ENCODE data around the gene METTL15. TPM values are rescaled to one million over a fixed set of nuclear protein-coding genes. Genes with fewer than 3 reads are reported as not detected.

The METTL15 gene
- polyA plus RNA-seq, 2 of the 4 experiments (the other 2 are of a cell fraction) = 9.5 to 23.5 TPM

DNA sequence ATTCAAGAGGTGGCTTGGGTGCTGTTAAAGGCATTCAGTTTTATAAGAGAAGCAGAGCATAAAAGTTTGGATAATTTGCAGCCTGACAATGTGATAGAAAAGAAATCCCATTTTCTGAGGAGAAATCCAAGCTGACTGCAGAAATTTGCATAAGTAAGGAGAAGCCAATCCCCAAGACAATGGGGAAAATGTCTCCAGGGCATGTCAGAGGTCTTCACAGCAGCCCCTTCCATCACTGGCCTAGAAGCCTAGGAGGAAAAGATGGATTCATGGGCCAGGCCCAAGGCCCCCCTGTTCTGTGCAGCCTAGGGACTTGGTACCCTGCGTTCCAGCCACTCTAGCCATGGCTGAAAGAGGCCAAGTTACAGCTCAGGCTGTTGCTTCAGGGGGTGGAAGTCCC lies 207.3 kb downstream of the METTL15 start:
- Histone ChIP-seq H3K4me2 (no peak overlapping the region), H3K4me3 (no peak overlapping the region), H3K27ac (no peak overlapping the region; a peak in 1 of 6 replicates), H3K4me1 (no peaks in the 10 kb centered on the region), H3K9me3 (no peaks in the 10 kb centered on the region)
- FAIRE-seq = no peak
- CTCF ChIA-PET = no interaction called here
- WGBS (ENCODE audit: missing lambda C conversion rate) = 100% methylated on average over 1 of the region's 1 CpG
- ATAC-seq = no peak
- TF ChIP-seq TFCP2L1 (CRISPR knock-in tag; IDR thresholded peaks at IDR 0.05) = no peak
- no peak for TF ChIP-seq ZC3H11A (IDR thresholded peaks at IDR 0.05)
- TF ChIP-seq GATA3 (IDR thresholded peaks at IDR 0.05; ENCODE audit: borderline replicate concordance) = no peak
- TF ChIP-seq ZFP36 (IDR thresholded peaks at IDR 0.05; ENCODE audit: borderline replicate concordance, partially characterized antibody) = no peak
- TF ChIP-seq, protein P1, sequence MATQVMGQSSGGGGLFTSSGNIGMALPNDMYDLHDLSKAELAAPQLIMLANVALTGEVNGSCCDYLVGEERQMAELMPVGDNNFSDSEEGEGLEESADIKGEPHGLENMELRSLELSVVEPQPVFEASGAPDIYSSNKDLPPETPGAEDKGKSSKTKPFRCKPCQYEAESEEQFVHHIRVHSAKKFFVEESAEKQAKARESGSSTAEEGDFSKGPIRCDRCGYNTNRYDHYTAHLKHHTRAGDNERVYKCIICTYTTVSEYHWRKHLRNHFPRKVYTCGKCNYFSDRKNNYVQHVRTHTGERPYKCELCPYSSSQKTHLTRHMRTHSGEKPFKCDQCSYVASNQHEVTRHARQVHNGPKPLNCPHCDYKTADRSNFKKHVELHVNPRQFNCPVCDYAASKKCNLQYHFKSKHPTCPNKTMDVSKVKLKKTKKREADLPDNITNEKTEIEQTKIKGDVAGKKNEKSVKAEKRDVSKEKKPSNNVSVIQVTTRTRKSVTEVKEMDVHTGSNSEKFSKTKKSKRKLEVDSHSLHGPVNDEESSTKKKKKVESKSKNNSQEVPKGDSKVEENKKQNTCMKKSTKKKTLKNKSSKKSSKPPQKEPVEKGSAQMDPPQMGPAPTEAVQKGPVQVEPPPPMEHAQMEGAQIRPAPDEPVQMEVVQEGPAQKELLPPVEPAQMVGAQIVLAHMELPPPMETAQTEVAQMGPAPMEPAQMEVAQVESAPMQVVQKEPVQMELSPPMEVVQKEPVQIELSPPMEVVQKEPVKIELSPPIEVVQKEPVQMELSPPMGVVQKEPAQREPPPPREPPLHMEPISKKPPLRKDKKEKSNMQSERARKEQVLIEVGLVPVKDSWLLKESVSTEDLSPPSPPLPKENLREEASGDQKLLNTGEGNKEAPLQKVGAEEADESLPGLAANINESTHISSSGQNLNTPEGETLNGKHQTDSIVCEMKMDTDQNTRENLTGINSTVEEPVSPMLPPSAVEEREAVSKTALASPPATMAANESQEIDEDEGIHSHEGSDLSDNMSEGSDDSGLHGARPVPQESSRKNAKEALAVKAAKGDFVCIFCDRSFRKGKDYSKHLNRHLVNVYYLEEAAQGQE (IDR thresholded peaks at IDR 0.05) = no peak
- no peak for TF ChIP-seq MYC (IDR thresholded peaks at IDR 0.05; ENCODE audit: borderline replicate concordance, low read length)
- TF ChIP-seq, protein P2, sequence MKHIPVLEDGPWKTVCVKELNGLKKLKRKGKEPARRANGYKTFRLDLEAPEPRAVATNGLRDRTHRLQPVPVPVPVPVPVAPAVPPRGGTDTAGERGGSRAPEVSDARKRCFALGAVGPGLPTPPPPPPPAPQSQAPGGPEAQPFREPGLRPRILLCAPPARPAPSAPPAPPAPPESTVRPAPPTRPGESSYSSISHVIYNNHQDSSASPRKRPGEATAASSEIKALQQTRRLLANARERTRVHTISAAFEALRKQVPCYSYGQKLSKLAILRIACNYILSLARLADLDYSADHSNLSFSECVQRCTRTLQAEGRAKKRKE (CRISPR knock-in tag; IDR thresholded peaks at IDR 0.05; ENCODE audit: low read depth) = no peak
- no peak for DNase-seq (ENCODE audit: low read depth in 1 of 2, low spot score in 1 of 2)
- POLR2A ChIA-PET = no interaction called here

DNA sequence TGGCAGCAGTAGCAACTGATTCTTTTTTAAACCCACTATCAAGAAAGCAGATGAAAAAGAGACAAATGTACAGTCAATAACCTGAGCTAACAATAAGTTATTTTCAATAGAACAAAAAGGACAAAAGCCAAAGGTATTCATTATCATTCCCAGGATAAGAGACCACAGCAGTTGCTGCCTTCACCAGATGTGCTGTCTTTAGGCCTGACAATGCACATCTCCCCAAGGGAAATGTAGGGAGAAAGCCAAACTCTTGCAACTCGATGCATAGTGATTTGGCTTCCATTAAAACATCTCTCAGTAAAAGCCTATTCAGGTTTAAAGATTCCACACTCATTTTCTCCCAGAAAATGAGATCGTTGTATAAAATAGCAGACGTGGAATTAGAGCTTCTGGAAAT lies 210.7 kb downstream of the METTL15 start:
- ChIA-PET POLR2A (no interaction called here), CTCF (interaction anchor here (0.9 kb wide), 1 partner anchor 92 kb away, joined by 4 read pairs; no protein-coding TSS in a partner anchor)
- TF ChIP-seq, protein P3, sequence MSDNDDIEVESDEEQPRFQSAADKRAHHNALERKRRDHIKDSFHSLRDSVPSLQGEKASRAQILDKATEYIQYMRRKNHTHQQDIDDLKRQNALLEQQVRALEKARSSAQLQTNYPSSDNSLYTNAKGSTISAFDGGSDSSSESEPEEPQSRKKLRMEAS (IDR thresholded peaks at IDR 0.05) = no peak
- TF ChIP-seq, protein P4, sequence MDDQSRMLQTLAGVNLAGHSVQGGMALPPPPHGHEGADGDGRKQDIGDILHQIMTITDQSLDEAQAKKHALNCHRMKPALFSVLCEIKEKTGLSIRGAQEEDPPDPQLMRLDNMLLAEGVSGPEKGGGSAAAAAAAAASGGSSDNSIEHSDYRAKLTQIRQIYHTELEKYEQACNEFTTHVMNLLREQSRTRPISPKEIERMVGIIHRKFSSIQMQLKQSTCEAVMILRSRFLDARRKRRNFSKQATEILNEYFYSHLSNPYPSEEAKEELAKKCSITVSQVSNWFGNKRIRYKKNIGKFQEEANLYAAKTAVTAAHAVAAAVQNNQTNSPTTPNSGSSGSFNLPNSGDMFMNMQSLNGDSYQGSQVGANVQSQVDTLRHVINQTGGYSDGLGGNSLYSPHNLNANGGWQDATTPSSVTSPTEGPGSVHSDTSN (IDR thresholded peaks at IDR 0.05) = no peak
- TF ChIP-seq, protein P1 (IDR thresholded peaks at IDR 0.05) = no peak
- TF ChIP-seq POLR2A (IDR thresholded peaks at IDR 0.05; ENCODE audit: low read length) = no peak
- TF ChIP-seq BHLHE40 (IDR thresholded peaks at IDR 0.05; ENCODE audit: low read depth, low read length) = no peak
- no peak for TF ChIP-seq SMC3 (IDR thresholded peaks at IDR 0.05)
- no peak for TF ChIP-seq ZSCAN20 (CRISPR knock-in tag; IDR thresholded peaks at IDR 0.05)
- TF ChIP-seq CBX8 (IDR thresholded peaks at IDR 0.05) = no peak
- TF ChIP-seq, protein P5, sequence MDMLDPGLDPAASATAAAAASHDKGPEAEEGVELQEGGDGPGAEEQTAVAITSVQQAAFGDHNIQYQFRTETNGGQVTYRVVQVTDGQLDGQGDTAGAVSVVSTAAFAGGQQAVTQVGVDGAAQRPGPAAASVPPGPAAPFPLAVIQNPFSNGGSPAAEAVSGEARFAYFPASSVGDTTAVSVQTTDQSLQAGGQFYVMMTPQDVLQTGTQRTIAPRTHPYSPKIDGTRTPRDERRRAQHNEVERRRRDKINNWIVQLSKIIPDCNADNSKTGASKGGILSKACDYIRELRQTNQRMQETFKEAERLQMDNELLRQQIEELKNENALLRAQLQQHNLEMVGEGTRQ (IDR thresholded peaks at IDR 0.05) = no peak
- no peak for TF ChIP-seq FOXS1 (CRISPR knock-in tag; IDR thresholded peaks at IDR 0.05)
- no peak for TF ChIP-seq HOXB5 (CRISPR knock-in tag; IDR thresholded peaks at IDR 0.05)
- TF ChIP-seq FOSL2 (IDR thresholded peaks at IDR 0.05) = no peak
- no peak for TF ChIP-seq FOSL2 (CRISPR knock-in tag; IDR thresholded peaks at IDR 0.05)
- Histone ChIP-seq H3K4me3 (no peak overlapping the region), H3K9me3 (no peaks in the 10 kb centered on the region), H3K4me2 (no peak overlapping the region), H3K27ac (no peak overlapping the region), H3K4me1 (no peaks in the 10 kb centered on the region)
- FAIRE-seq (no peak), DNase-seq (ENCODE audit: low read depth in 1 of 2, low spot score in 1 of 2) (no peak), ATAC-seq (no peak)
- WGBS (ENCODE audit: missing lambda C conversion rate) = 92% methylated on average over 3 of the region's 3 CpGs
